NOMO-1 treated with dmso at 0.1 percent for 144 hours (cell line): ENCODE results near the gene CADPS2.

ENCODE experiments used
- DNase-seq: peaks from one replicate; lab custom pipeline; 2025; ENCODE audit not compliant: unreplicated experiment; lab: John Stamatoyannopoulos, UW

Gene CADPS2

DNA sequence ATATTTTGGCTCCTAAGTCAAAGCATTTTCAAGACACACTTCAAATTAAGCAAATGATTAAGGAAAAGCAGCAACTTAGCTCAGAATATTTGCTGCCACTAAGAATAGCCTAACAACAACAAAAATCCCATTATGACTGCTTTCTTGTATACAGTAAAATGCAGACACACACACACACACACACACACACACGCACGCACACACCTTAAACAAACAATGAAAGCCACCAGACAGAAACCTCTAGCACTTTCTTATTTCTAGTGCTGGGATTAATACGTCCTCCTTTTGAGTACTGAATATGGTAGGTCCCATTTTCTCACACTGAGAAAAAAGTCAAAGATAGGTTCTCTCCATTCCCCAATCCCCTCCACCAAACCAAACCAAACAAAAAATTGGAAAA, 558.3 kb downstream of the CADPS2 start:
- no peak for DNase-seq

GRCh38 chr7:122316467-122317388, 569.5 kb downstream of the CADPS2 start:
- DNase-seq = no peak

- DNase-seq = no peak
Measured at GRCh38 chr7:122315507-122316466, 570.5 kb downstream of the CADPS2 start.

- no peak for DNase-seq
Measured at GRCh38 chr7:122314284-122314683, 572.0 kb downstream of the CADPS2 start.

DNA sequence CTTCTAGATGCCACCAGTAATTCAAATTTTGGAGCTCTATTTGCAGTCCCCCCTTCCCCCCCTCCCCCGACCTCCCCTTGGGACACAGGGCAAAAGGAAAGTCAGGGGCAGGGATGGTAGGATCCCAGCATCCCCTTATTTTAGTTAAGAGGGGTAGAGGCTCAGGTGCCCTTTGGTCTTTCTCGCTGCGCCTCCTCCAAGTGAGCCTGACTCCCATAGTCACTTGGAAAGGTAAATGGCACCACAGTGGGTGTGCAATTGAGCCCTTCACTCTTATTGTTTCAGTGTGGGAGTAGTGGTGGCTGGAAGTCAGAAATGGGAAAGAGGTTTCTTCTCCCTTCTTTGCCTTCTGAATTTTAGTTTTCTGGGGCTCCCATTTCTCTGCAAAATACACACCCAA, 573.5 kb downstream of the CADPS2 start:
- DNase-seq = no peak

- no peak for DNase-seq
Measured at GRCh38 chr7:122311734-122312450, 574.4 kb downstream of the CADPS2 start.

GRCh38 chr7:122311050-122311700, 575.1 kb downstream of the CADPS2 start:
- DNase-seq = no peak

DNA sequence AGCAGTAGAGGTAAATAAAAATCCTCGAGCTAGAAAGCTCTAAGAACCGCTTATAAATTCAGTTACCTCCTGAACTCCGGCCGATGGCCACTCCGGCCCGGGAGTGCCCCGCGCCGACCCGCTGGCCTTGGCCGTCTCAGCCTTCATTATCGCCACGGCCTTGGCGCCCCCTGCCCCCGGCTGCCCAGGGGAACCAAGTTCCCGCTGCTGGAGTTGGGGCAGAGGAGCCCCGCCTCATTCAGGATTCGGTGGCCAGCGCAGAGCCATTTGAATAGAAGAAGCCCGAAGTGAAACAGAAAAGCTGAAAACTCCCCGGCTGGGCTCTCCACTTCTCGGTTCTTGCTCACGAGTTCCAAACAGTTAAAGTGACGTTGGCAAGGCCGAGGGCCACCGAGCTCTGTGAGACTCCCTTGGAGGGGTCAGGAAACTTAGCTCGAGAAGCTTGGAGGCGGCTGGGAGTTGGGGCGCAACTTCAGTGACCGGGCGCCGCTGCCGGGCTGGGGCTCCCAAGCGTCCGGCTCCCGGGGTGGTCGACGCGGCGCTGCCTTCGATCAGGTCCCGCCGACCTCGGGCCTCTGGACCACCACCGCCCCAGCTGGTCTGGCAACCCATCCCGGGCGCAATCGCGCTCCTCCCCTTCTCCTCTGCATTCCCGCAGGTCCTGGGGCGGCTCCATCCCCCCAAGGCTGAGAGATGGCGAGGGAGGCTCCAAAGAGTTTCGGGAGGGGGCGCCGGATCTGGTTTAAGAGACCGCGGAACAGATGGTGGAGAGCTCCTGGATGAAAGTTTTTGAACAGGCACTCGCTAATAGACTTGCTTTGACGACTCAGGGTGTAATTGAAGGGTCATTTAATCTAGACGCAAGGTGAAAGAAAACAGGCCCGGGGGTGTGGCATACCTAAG, 575.9 kb downstream of the CADPS2 start:
- no peak for DNase-seq

DNA sequence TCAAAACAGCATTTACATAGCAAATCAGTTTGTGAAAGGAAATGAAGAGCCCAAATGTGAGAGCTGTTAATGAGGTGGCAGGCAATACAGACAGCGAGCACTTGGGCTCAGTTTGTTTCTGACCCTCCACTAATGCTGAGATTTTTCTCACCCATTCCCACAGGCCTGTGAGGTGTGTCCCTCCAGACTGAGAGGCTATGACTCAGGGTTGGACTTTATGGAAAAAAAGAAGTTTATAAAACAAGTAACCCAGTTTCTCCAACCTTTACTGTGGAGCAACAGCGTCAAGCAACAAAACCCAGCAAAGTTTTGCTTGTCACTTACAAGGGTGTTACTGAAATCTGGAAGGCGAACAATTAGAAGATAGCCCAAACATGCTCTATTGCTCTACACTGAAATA, 576.8 kb downstream of the CADPS2 start:
- DNase-seq = no peak

DNA sequence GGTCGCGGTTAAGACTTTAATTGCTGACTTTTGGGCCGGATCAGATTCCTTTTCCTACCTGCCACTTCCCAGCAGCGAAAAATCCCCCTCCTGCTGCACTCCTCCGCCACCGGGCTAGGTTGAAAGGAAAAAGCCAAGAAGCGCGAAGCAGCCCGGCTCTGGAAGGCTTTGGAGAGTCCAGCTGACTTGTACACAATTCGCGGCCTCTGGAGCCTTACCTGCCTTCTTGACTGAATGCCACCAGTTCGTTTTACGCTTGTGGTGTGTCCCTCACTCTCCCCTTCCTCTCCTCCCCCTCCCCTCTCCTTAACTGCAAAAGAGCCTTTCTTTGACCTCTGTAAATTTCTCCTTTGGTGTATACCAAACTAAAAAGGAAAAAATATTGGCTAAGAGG, 579.0 kb downstream of the CADPS2 start:
- no peak for DNase-seq

- no peak for DNase-seq
Measured at GRCh38 chr7:122306320-122307227, 579.7 kb downstream of the CADPS2 start.

DNA sequence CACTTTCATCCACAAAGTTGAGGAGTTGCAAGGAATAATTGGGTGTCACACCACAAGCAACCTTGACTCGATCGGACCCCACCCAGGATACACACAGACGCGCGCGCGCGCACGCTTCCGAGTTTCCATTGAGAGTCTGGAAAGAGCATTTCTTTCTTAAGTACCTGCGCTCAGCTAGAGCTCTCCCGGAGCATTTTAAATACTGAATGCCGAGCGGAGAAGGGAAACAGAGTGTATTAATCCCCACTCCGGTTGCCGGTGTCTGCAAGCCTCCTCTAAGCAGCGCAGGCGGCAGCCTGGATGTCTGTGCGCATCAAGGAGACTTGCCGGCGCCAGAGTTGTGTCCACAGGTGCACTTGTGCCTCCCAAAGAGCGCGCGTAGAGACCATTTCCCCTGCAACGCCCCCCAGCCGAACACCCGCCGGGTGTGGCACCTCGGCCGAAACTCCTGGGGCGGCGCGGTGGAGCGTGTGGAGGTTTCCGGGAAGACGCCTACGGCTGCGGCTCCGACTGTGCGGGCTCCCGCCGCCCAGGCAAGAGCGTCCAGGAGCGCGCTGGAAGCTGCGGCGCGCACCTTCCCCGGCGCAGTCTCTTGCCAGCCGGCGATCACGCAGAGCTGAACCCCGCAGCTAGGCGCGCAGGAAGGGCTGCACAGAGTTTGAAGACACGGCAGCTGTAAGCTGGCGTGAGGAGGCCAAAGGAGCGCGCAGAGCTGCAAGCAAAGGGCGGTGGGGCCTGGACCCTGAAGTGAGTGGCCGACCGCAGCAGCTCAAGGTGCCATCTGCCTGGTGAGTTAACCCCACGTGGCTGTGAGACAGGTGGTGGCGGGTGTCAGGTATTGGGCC, 580.6 kb downstream of the CADPS2 start:
- DNase-seq = no peak

- no peak for DNase-seq
Measured at GRCh38 chr7:122304996-122305421, 581.3 kb downstream of the CADPS2 start.

GRCh38 chr7:122304319-122304975, 581.8 kb downstream of the CADPS2 start, which contains the start of gene FEZF1:
Gene FEZF1 (minus strand): TSS chr7:122304750. CDS start chr7:122304437, 313 bp downstream.
- no peak for DNase-seq

GRCh38 chr7:122303531-122304318, 582.5 kb downstream of the CADPS2 start:
- DNase-seq = no peak
